Measurements from ENCODE around the gene ZNF133.
"Not testable (repeated sequence)": the region's sequence is repeated elsewhere in the genome, so short reads cannot be mapped to it uniquely, and the experiment has no call there.

The ZNF133 gene

GRCh38 chr20:18267815-18268214 lies 20.5 kb upstream of the ZNF133 start:
- Histone ChIP-seq H3K4me2 (ENCODE audit: low read depth, low read length, poor library complexity, severe bottlenecking) (no peak overlapping the region), H3F3A (ENCODE audit: insufficient read depth) (no peaks in the 10 kb centered on the region), H3K27ac (ENCODE audit: low read depth, low read length) (no peak overlapping the region), H3K9ac (ENCODE audit: low read length) (no peak overlapping the region), H3K4me3 (ENCODE audit: insufficient read depth, low read length, poor library complexity, severe bottlenecking) (no peak overlapping the region), H3K9me2 (replicated peaks; ENCODE audit: insufficient read depth, low read length) (no peaks in the 10 kb centered on the region), H4K20me1 (ENCODE audit: low read depth, low read length) (no peaks in the 10 kb centered on the region), H3K27me3 (ENCODE audit: low read length) (no peaks in the 10 kb centered on the region), H3K9me3 (ENCODE audit: insufficient read depth, low read length) (no peaks in the 10 kb centered on the region), H3K36me3 (ENCODE audit: low read length) (no peaks in the 10 kb centered on the region), H2AFZ (ENCODE audit: low read depth, low read length, severe bottlenecking) (no peak overlapping the region), H3K79me2 (ENCODE audit: insufficient read depth, low read length) (no peaks in the 10 kb centered on the region)
- no peak for TF ChIP-seq EZH2phosphoT487 (conservative IDR thresholded peaks at IDR 0.05; ENCODE audit: low read length)
- no peak for TF ChIP-seq CTCF (IDR thresholded peaks at IDR 0.05; ENCODE audit: insufficient read depth, low read length, poor library complexity, severe bottlenecking)

- no peaks in the 10 kb centered on the region for H4K20me1 ChIP-seq (ENCODE audit: low read depth, low read length)
- H3K4me2 ChIP-seq (ENCODE audit: low read depth, low read length, poor library complexity, severe bottlenecking), result no peak overlapping the region
- H3K36me3 ChIP-seq (ENCODE audit: low read length), result no peaks in the 10 kb centered on the region
- H2AFZ ChIP-seq (ENCODE audit: low read depth, low read length, severe bottlenecking), result no peak overlapping the region
- no peaks in the 10 kb centered on the region for H3K9me3 ChIP-seq (ENCODE audit: insufficient read depth, low read length)
- no peaks in the 10 kb centered on the region for H3K9me2 ChIP-seq (replicated peaks; ENCODE audit: insufficient read depth, low read length)
- no peak overlapping the region for H3K27ac ChIP-seq (ENCODE audit: low read depth, low read length)
- TF ChIP-seq EZH2phosphoT487 (conservative IDR thresholded peaks at IDR 0.05; ENCODE audit: low read length), result no peak
- no peak for TF ChIP-seq CTCF (IDR thresholded peaks at IDR 0.05; ENCODE audit: insufficient read depth, low read length, poor library complexity, severe bottlenecking)
- no peak overlapping the region for H3K9ac ChIP-seq (ENCODE audit: low read length)
- H3K4me3 ChIP-seq (ENCODE audit: insufficient read depth, low read length, poor library complexity, severe bottlenecking), result no peak overlapping the region
- H3F3A ChIP-seq (ENCODE audit: insufficient read depth), result no peaks in the 10 kb centered on the region
- no peaks in the 10 kb centered on the region for H3K27me3 ChIP-seq (ENCODE audit: low read length)
- H3K79me2 ChIP-seq (ENCODE audit: insufficient read depth, low read length), result no peaks in the 10 kb centered on the region
Measured at GRCh38 chr20:18271160-18271559, 17.2 kb upstream of the ZNF133 start.

DNA sequence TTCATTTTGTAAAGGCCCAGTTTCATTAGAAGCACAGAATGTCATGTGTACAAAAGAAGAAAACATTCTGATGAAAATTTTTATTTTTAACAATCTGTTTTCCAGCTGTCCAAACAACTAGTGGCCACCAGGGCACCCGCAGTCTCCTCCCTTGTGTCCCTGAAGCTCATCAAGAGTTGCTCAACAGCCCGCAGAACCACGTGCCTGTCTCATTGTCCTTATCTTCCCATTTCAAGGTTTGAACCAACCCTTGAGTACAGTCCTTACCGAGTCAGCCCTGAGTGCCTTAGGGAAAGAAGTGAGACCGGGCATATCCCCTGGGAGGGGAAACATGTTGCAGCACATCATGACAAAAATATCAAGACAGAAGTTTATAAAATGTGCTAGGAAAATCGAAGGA lies 15.9 kb upstream of the ZNF133 start:
- H3K9me2 ChIP-seq (replicated peaks; ENCODE audit: insufficient read depth, low read length), result no peaks in the 10 kb centered on the region
- no peaks in the 10 kb centered on the region for H3F3A ChIP-seq (ENCODE audit: insufficient read depth)
- no peak overlapping the region for H3K4me3 ChIP-seq (ENCODE audit: insufficient read depth, low read length, poor library complexity, severe bottlenecking)
- H3K27me3 ChIP-seq (ENCODE audit: low read length), result no peaks in the 10 kb centered on the region
- no peaks in the 10 kb centered on the region for H3K79me2 ChIP-seq (ENCODE audit: insufficient read depth, low read length)
- H3K27ac ChIP-seq (ENCODE audit: low read depth, low read length), result no peak overlapping the region
- H3K4me2 ChIP-seq (ENCODE audit: low read depth, low read length, poor library complexity, severe bottlenecking), result no peak overlapping the region
- no peaks in the 10 kb centered on the region for H3K36me3 ChIP-seq (ENCODE audit: low read length)
- TF ChIP-seq EZH2phosphoT487 (conservative IDR thresholded peaks at IDR 0.05; ENCODE audit: low read length) (no peak), CTCF (IDR thresholded peaks at IDR 0.05; ENCODE audit: insufficient read depth, low read length, poor library complexity, severe bottlenecking) (no peak)
- H4K20me1 ChIP-seq (ENCODE audit: low read depth, low read length), result no peaks in the 10 kb centered on the region
- H3K9me3 ChIP-seq (ENCODE audit: insufficient read depth, low read length), result no peaks in the 10 kb centered on the region
- no peak overlapping the region for H2AFZ ChIP-seq (ENCODE audit: low read depth, low read length, severe bottlenecking)
- H3K9ac ChIP-seq (ENCODE audit: low read length), result no peak overlapping the region

GRCh38 chr20:18273738-18274137 lies 14.6 kb upstream of the ZNF133 start:
- H3K9ac ChIP-seq (ENCODE audit: low read length), result no peak overlapping the region
- no peak overlapping the region for H3K27ac ChIP-seq (ENCODE audit: low read depth, low read length)
- H2AFZ ChIP-seq (ENCODE audit: low read depth, low read length, severe bottlenecking), result no peak overlapping the region
- H4K20me1 ChIP-seq (ENCODE audit: low read depth, low read length), result no peaks in the 10 kb centered on the region
- H3K4me2 ChIP-seq (ENCODE audit: low read depth, low read length, poor library complexity, severe bottlenecking), result no peak overlapping the region
- no peak for TF ChIP-seq CTCF (IDR thresholded peaks at IDR 0.05; ENCODE audit: insufficient read depth, low read length, poor library complexity, severe bottlenecking)
- TF ChIP-seq EZH2phosphoT487 (conservative IDR thresholded peaks at IDR 0.05; ENCODE audit: low read length), result no peak
- H3K36me3 ChIP-seq (ENCODE audit: low read length), result no peaks in the 10 kb centered on the region
- H3K27me3 ChIP-seq (ENCODE audit: low read length), result no peaks in the 10 kb centered on the region
- no peaks in the 10 kb centered on the region for H3K9me2 ChIP-seq (replicated peaks; ENCODE audit: insufficient read depth, low read length)
- no peaks in the 10 kb centered on the region for H3K79me2 ChIP-seq (ENCODE audit: insufficient read depth, low read length)
- no peak overlapping the region for H3K4me3 ChIP-seq (ENCODE audit: insufficient read depth, low read length, poor library complexity, severe bottlenecking)
- no peaks in the 10 kb centered on the region for H3F3A ChIP-seq (ENCODE audit: insufficient read depth)
- H3K9me3 ChIP-seq (ENCODE audit: insufficient read depth, low read length), result no peaks in the 10 kb centered on the region

DNA sequence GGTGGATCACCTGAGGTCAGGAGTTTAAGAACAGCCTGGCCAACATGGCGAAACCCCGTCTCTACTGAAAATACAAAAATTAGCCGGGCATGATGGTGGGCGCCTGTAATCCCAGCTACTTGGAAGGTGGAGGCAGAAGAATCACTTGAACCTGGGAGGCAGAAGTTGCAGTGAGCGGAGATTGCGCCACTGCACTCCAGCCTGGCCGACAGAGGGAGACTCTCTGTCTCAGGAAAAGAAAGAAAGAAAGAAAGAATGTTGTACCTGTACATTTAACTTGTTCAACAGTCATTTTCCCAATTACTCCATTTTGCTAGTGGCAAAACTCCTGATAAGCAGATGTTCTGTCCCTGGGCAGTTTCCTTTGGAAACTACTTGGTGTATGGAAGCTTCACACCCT lies 12.4 kb upstream of the ZNF133 start:
- H3F3A ChIP-seq (ENCODE audit: insufficient read depth); H3K9me2 ChIP-seq (replicated peaks; ENCODE audit: insufficient read depth, low read length); H3K27me3 ChIP-seq (ENCODE audit: low read length); H3K9ac ChIP-seq (ENCODE audit: low read length); H3K79me2 ChIP-seq (ENCODE audit: insufficient read depth, low read length); H3K4me3 ChIP-seq (ENCODE audit: insufficient read depth, low read length, poor library complexity, severe bottlenecking); H3K4me2 ChIP-seq (ENCODE audit: low read depth, low read length, poor library complexity, severe bottlenecking); H4K20me1 ChIP-seq (ENCODE audit: low read depth, low read length); H3K27ac ChIP-seq (ENCODE audit: low read depth, low read length); H2AFZ ChIP-seq (ENCODE audit: low read depth, low read length, severe bottlenecking); H3K9me3 ChIP-seq (ENCODE audit: insufficient read depth, low read length); H3K36me3 ChIP-seq (ENCODE audit: low read length): not testable (repeated sequence)
